NT2/D1 (cell line): ENCODE results near the gene AKAP6.

Experiments
- SUZ12 ChIP-seq: IDR thresholded peaks from 2 replicates; pipeline ENCODE4 v1.6.1; 2011; ENCODE audit not compliant: insufficient read length, insufficient read depth; ENCODE audit errors: extremely low read depth
- YY1 ChIP-seq: IDR thresholded peaks from 2 replicates; pipeline ENCODE4 v1.6.1; 2011; ENCODE audit not compliant: insufficient read length, insufficient read depth
- ZNF274 ChIP-seq: IDR thresholded peaks from 2 replicates; pipeline ENCODE4 v1.6.1; 2011; ENCODE audit warnings: mild to moderate bottlenecking, low read depth, low read length

- TF ChIP-seq YY1, result no peak
- no peak for TF ChIP-seq SUZ12
- no peak for TF ChIP-seq ZNF274
Measured at GRCh38 chr14:32473464-32473855, 144.4 kb downstream of the AKAP6 start.
